NCI-H2227 (cell line): ENCODE data around the gene KSR1.
"Not testable (repeated sequence)": the region's sequence is repeated elsewhere in the genome, so short reads cannot be mapped to it uniquely, and the experiment has no call there.

ENCODE experiments used
- DNase-seq: peaks from one replicate; lab custom pipeline; 2025; ENCODE audit not compliant: unreplicated experiment; lab: John Stamatoyannopoulos, UW

KSR1 gene

GRCh38 chr17:27455914-27456680 is at the start of gene KSR1:
KSR1 (plus strand) TSS chr17:27456448; CDS start chr17:27456644, 196 bp downstream.
- DNase-seq = peak; percentile 81

- no peak for DNase-seq
Measured at GRCh38 chr17:27407916-27408864, 48.1 kb upstream of the KSR1 start.

GRCh38 chr17:27408891-27409290 is 47.4 kb upstream of the KSR1 start:
- DNase-seq = no peak

- DNase-seq = not testable (repeated sequence)
Measured at GRCh38 chr17:27412158-27412557, 44.1 kb upstream of the KSR1 start.

GRCh38 chr17:27413315-27413714 is 42.9 kb upstream of the KSR1 start:
- DNase-seq = no peak

GRCh38 chr17:27413792-27414191 is 42.5 kb upstream of the KSR1 start:
- no peak for DNase-seq

- DNase-seq = no peak
Measured at GRCh38 chr17:27414271-27414670, 42.0 kb upstream of the KSR1 start.

- DNase-seq = no peak
Measured at GRCh38 chr17:27414694-27415093, 41.6 kb upstream of the KSR1 start.

- DNase-seq = no peak
Measured at GRCh38 chr17:27415120-27415795, 41.0 kb upstream of the KSR1 start.

GRCh38 chr17:27417596-27418365 is 38.5 kb upstream of the KSR1 start:
- no peak for DNase-seq

- no peak for DNase-seq
Measured at GRCh38 chr17:27418366-27418615, 38.0 kb upstream of the KSR1 start.

- DNase-seq = no peak
Measured at GRCh38 chr17:27419156-27419555, 37.1 kb upstream of the KSR1 start.

- DNase-seq = no peak
Measured at GRCh38 chr17:27420211-27420950, 35.9 kb upstream of the KSR1 start.

GRCh38 chr17:27421111-27421510 is 35.1 kb upstream of the KSR1 start:
- DNase-seq = no peak

- not testable (repeated sequence) for DNase-seq
Measured at GRCh38 chr17:27421626-27422025, 34.6 kb upstream of the KSR1 start.

GRCh38 chr17:27422601-27423000 is 33.6 kb upstream of the KSR1 start:
- DNase-seq = no peak

GRCh38 chr17:27423651-27424050 is 32.6 kb upstream of the KSR1 start:
- no peak for DNase-seq

- no peak for DNase-seq
Measured at GRCh38 chr17:27424516-27424915, 31.7 kb upstream of the KSR1 start.

GRCh38 chr17:27424941-27425340 is 31.3 kb upstream of the KSR1 start:
- DNase-seq = no peak

GRCh38 chr17:27425571-27425970 is 30.7 kb upstream of the KSR1 start:
- not testable (repeated sequence) for DNase-seq
